HEK293 (cell line): Measurements from ENCODE around the gene RPS6KA2.

Source experiments
- CTCF ChIA-PET: fragments of 350-600 bp; formaldehyde crosslinking; extraction: SDS; loops from one replicate; lab custom pipeline; 2021; ENCODE audit warnings: antibody characterized with exemption; lab: Yijun Ruan, JAX
- POLR2A ChIA-PET: fragments of 300-600 bp; formaldehyde crosslinking; extraction: SDS; loops from one replicate; lab custom pipeline; 2020; ENCODE audit warnings: antibody characterized with exemption, inconsistent platforms; lab: Yijun Ruan, JAX
- H3K27ac ChIP-seq: fragments of 200-500 bp; sonication (Bioruptor generic); 2 replicates; pipeline ENCODE4 v1.5.1; 2014; ENCODE audit warnings: low read depth, low read length, control low read depth, inconsistent platforms; ENCODE audit errors: extremely low read depth
- H3K36me3 ChIP-seq, 2 experiments: fragments of 200-500 bp in 1 of 2; sonication (Bioruptor generic) in 1 of 2; 1 replicate in 1 of 2; 2 replicates in 1 of 2; pipeline ENCODE4 v1.5.1; 2014 to 2017; ENCODE audit warnings: inconsistent platforms in 2 of 2, low read length in 2 of 2; ENCODE audit not compliant: control insufficient read depth in 2 of 2, insufficient read depth in 1 of 2
- H3K4me1 ChIP-seq: fragments of 200-500 bp; sonication (Bioruptor generic); 2 replicates; pipeline ENCODE4 v1.5.1; 2014; ENCODE audit warnings: mild to moderate bottlenecking, low read length, inconsistent platforms; ENCODE audit not compliant: control insufficient read depth, insufficient read depth
- H3K4me3 ChIP-seq: 2 replicates; pipeline ENCODE4 v1.5.1; 2011; ENCODE audit warnings: low read depth, mild to moderate bottlenecking, control low read depth, low read length, moderate library complexity
- H3K9me3 ChIP-seq: fragments of 200-500 bp; sonication (Bioruptor generic); 2 replicates; pipeline ENCODE4 v1.5.1; 2014; ENCODE audit warnings: low read depth, low read length, inconsistent platforms; ENCODE audit not compliant: control insufficient read depth, insufficient read depth
- FEZF1 ChIP-seq: fragments of 450-650 bp; formaldehyde crosslinking; IDR thresholded peaks from 2 replicates; pipeline ENCODE4 v1.5.1; 2016; ENCODE audit warnings: missing biosample characterization, missing genetic modification characterization
- GFI1B ChIP-seq: fragments of 450-650 bp; formaldehyde crosslinking; IDR thresholded peaks from 2 replicates; pipeline ENCODE4 v1.5.1; 2016; ENCODE audit warnings: missing biosample characterization, missing genetic modification characterization
- IKZF3 ChIP-seq: fragments of 450-650 bp; IDR thresholded peaks from 2 replicates; pipeline ENCODE4 v1.5.0; 2018; ENCODE audit warnings: missing biosample characterization, mild to moderate bottlenecking, missing genetic modification characterization, moderate library complexity
- KLF1 ChIP-seq: fragments of 450-650 bp; formaldehyde crosslinking; IDR thresholded peaks from 2 replicates; pipeline ENCODE4 v1.5.1; 2016; ENCODE audit warnings: missing biosample characterization, missing genetic modification characterization
- KLF16 ChIP-seq: fragments of 450-650 bp; formaldehyde crosslinking; IDR thresholded peaks from 2 replicates; pipeline ENCODE4 v1.5.1; 2017; ENCODE audit warnings: missing biosample characterization, missing genetic modification characterization
- PRDM1 ChIP-seq: fragments of 450-650 bp; formaldehyde crosslinking; IDR thresholded peaks from 2 replicates; pipeline ENCODE4; 2016; ENCODE audit warnings: missing biosample characterization, missing genetic modification characterization
- SCRT2 ChIP-seq: fragments of 450-650 bp; formaldehyde crosslinking; IDR thresholded peaks from 2 replicates; pipeline ENCODE4 v1.5.1; 2016; ENCODE audit warnings: missing biosample characterization, missing genetic modification characterization
- TRIM28 ChIP-seq: IDR thresholded peaks from 2 replicates; pipeline ENCODE4 v1.6.1; 2011; ENCODE audit warnings: low read length, control low read depth, borderline replicate concordance
- ZBTB48 ChIP-seq: fragments of 450-650 bp; formaldehyde crosslinking; IDR thresholded peaks from 2 replicates; pipeline ENCODE4 v1.5.1; 2016; ENCODE audit warnings: missing biosample characterization, missing genetic modification characterization
- ZFP3 ChIP-seq: fragments of 450-650 bp; formaldehyde crosslinking; IDR thresholded peaks from 2 replicates; pipeline ENCODE4 v1.5.1; 2016; ENCODE audit warnings: low read depth, missing biosample characterization, missing genetic modification characterization
- ZNF132 ChIP-seq: fragments of 450-650 bp; formaldehyde crosslinking; IDR thresholded peaks from 2 replicates; pipeline ENCODE4 v1.5.1; 2017; ENCODE audit warnings: missing biosample characterization, missing genetic modification characterization, borderline replicate concordance
- ZNF174 ChIP-seq: fragments of 450-650 bp; formaldehyde crosslinking; IDR thresholded peaks from 2 replicates; pipeline ENCODE4 v1.5.0; 2017; ENCODE audit warnings: missing biosample characterization, mild to moderate bottlenecking, missing genetic modification characterization
- ZNF248 ChIP-seq: fragments of 450-650 bp; formaldehyde crosslinking; IDR thresholded peaks from 2 replicates; pipeline ENCODE4 v1.5.1; 2017; ENCODE audit warnings: missing biosample characterization, missing genetic modification characterization
- ZNF335 ChIP-seq: fragments of 450-650 bp; formaldehyde crosslinking; conservative IDR thresholded peaks from 2 replicates; pipeline ENCODE4 v1.5.1; 2016; ENCODE audit warnings: missing biosample characterization, missing genetic modification characterization
- ZNF555 ChIP-seq: fragments of 450-650 bp; formaldehyde crosslinking; conservative IDR thresholded peaks from 2 replicates; pipeline ENCODE4 v1.5.1; 2017; ENCODE audit warnings: missing biosample characterization, mild to moderate bottlenecking, missing genetic modification characterization, inconsistent platforms
- ZNF621 ChIP-seq: fragments of 450-650 bp; formaldehyde crosslinking; IDR thresholded peaks from 2 replicates; pipeline ENCODE4 v1.5.1; 2017; ENCODE audit warnings: missing biosample characterization, missing genetic modification characterization
- ZNF623 ChIP-seq: fragments of 450-650 bp; formaldehyde crosslinking; IDR thresholded peaks from 2 replicates; pipeline ENCODE4 v1.5.1; 2016; ENCODE audit warnings: missing biosample characterization, missing genetic modification characterization
- ZNF660 ChIP-seq: fragments of 450-650 bp; IDR thresholded peaks from 2 replicates; pipeline ENCODE4 v1.5.1; 2018; ENCODE audit warnings: missing biosample characterization, mild to moderate bottlenecking, missing genetic modification characterization
- ZNF670 ChIP-seq: fragments of 450-650 bp; formaldehyde crosslinking; IDR thresholded peaks from 2 replicates; pipeline ENCODE4 v1.5.1; 2016; ENCODE audit warnings: missing biosample characterization, missing genetic modification characterization, low read depth
- ZNF692 ChIP-seq: fragments of 450-650 bp; formaldehyde crosslinking; IDR thresholded peaks from 2 replicates; pipeline ENCODE4 v1.5.1; 2016; ENCODE audit warnings: missing biosample characterization, missing genetic modification characterization
- ZNF776 ChIP-seq: fragments of 450-650 bp; formaldehyde crosslinking; IDR thresholded peaks from 2 replicates; pipeline ENCODE4 v1.5.0; 2017; ENCODE audit warnings: missing biosample characterization, missing genetic modification characterization, borderline replicate concordance
- ZSCAN30 ChIP-seq: fragments of 450-650 bp; IDR thresholded peaks from 2 replicates; pipeline ENCODE4 v1.5.1; 2018; ENCODE audit warnings: missing biosample characterization, mild to moderate bottlenecking, missing genetic modification characterization, moderate library complexity
- TF ChIP-seq, protein P1 (sequence below): fragments of 450-650 bp; formaldehyde crosslinking; IDR thresholded peaks from 2 replicates; pipeline ENCODE4 v1.5.1; 2016; ENCODE audit warnings: missing biosample characterization, missing genetic modification characterization
- TF ChIP-seq, protein P2 (sequence below): IDR thresholded peaks from 2 replicates; pipeline ENCODE4 v1.6.1; 2011; ENCODE audit warnings: mild to moderate bottlenecking, low read depth, low read length, borderline replicate concordance

Gene RPS6KA2

DNA sequence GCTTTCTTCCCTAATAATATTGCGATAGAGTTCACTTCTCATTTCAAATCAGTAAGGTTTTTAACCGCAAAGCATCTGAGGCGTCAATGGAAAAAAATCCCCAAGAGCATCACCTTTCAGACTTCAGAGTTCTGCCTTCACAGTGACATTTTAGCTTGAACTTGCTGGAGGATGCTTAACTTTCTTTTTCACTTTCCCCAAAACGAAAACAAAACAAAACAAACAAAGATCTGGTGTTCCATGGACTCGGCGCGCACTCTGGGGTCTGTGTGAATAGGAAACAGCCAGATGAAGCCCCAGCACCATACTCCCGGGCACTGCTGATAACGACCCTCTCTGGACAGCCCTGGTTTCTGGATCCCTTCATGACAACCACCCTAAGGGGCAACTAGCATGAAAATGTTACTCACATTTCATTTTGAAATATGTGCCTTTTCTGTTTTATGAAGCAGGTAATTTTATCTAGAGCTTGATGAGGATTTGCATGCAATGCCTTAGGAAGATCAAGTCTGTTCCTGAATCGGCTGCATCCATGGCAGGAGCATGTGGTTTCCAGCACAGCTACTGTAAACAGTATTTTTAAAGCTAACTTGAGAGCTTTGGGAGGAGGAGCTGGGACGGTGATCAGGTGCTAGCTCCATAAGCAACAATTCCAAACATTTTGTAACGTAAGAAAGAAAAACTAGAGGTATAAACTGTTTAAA is 85.0 kb downstream of the RPS6KA2 start:
- Histone ChIP-seq H3K4me3 (no peak overlapping the region), H3K4me1 (no peaks in the 10 kb centered on the region)
- CTCF ChIA-PET: interaction anchor here (0.7 kb wide), 1 partner anchor 230 kb away, joined by 3 read pairs; no protein-coding TSS in a partner anchor
- TF ChIP-seq ZNF621 (tag by site-specific recombination) (no peak), ZNF660 (tag by site-specific recombination) (no peak), ZNF692 (no peak), KLF16 (tag by site-specific recombination) (no peak), ZNF132 (no peak), GFI1B (tag by site-specific recombination) (no peak), ZFP3 (no peak), ZNF623 (no peak), ZNF174 (tag by site-specific recombination) (no peak), ZNF248 (tag by site-specific recombination) (no peak), ZBTB48 (no peak), TRIM28 (no peak), ZNF776 (tag by site-specific recombination) (no peak), ZNF670 (tag by site-specific recombination) (no peak), PRDM1 (tag by site-specific recombination) (no peak), ZSCAN30 (no peak), IKZF3 (tag by site-specific recombination) (no peak), ZNF555 (tag by site-specific recombination) (no peak), FEZF1 (no peak)
- TF ChIP-seq, protein P1, sequence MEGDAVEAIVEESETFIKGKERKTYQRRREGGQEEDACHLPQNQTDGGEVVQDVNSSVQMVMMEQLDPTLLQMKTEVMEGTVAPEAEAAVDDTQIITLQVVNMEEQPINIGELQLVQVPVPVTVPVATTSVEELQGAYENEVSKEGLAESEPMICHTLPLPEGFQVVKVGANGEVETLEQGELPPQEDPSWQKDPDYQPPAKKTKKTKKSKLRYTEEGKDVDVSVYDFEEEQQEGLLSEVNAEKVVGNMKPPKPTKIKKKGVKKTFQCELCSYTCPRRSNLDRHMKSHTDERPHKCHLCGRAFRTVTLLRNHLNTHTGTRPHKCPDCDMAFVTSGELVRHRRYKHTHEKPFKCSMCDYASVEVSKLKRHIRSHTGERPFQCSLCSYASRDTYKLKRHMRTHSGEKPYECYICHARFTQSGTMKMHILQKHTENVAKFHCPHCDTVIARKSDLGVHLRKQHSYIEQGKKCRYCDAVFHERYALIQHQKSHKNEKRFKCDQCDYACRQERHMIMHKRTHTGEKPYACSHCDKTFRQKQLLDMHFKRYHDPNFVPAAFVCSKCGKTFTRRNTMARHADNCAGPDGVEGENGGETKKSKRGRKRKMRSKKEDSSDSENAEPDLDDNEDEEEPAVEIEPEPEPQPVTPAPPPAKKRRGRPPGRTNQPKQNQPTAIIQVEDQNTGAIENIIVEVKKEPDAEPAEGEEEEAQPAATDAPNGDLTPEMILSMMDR: no peak
- TF ChIP-seq, all 188 proteins: peak for 0
- POLR2A ChIA-PET: no interaction called here
- Histone ChIP-seq H3K27ac (no peak overlapping the region), H3K36me3 (no peaks in the 10 kb centered on the region), H3K9me3 (no peaks in the 10 kb centered on the region)

DNA sequence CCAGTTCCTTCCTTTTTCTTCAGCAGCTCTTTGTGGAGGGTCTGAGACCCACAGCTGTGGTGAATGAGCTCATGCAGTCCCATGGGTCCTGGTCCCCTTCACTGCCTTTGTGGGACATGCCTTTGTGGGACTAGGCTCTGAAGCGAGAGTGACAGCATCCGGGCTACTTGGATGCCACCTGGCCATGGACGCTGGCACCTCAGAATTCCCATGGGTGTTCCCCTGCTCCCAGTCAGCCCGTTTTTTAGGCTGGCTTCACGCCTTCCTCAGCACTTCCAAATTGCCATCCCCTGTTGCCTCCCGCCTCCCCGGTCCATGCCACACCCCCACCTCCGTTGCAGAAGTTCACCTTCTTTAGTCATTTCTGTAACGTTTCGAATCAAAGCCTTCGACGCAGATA is 85.7 kb downstream of the RPS6KA2 start:
- TF ChIP-seq ZNF335 (tag by site-specific recombination) (no peak), SCRT2 (tag by site-specific recombination) (no peak), GFI1B (tag by site-specific recombination) (no peak), KLF1 (tag by site-specific recombination) (0 out of 2 replicates have a peak, but pooled peaks have one; percentile 7)
- TF ChIP-seq, protein P2, sequence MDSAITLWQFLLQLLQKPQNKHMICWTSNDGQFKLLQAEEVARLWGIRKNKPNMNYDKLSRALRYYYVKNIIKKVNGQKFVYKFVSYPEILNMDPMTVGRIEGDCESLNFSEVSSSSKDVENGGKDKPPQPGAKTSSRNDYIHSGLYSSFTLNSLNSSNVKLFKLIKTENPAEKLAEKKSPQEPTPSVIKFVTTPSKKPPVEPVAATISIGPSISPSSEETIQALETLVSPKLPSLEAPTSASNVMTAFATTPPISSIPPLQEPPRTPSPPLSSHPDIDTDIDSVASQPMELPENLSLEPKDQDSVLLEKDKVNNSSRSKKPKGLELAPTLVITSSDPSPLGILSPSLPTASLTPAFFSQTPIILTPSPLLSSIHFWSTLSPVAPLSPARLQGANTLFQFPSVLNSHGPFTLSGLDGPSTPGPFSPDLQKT: no peak
- H3K27ac ChIP-seq: no peak overlapping the region
- no peaks in the 10 kb centered on the region for H3K9me3 ChIP-seq
- CTCF ChIA-PET: interaction anchor here (0.7 kb wide), 1 partner anchor 231 kb away, joined by 3 read pairs; no protein-coding TSS in a partner anchor
- no peaks in the 10 kb centered on the region for H3K36me3 ChIP-seq
- POLR2A ChIA-PET: no interaction called here
- no peak overlapping the region for H3K4me3 ChIP-seq
- H3K4me1 ChIP-seq: no peaks in the 10 kb centered on the region
